Measurements from ENCODE around the gene GNRHR.
"Not testable (repeated sequence)": the region's sequence is repeated elsewhere in the genome, so short reads cannot be mapped to it uniquely, and the experiment has no call there.

GNRHR gene

DNA sequence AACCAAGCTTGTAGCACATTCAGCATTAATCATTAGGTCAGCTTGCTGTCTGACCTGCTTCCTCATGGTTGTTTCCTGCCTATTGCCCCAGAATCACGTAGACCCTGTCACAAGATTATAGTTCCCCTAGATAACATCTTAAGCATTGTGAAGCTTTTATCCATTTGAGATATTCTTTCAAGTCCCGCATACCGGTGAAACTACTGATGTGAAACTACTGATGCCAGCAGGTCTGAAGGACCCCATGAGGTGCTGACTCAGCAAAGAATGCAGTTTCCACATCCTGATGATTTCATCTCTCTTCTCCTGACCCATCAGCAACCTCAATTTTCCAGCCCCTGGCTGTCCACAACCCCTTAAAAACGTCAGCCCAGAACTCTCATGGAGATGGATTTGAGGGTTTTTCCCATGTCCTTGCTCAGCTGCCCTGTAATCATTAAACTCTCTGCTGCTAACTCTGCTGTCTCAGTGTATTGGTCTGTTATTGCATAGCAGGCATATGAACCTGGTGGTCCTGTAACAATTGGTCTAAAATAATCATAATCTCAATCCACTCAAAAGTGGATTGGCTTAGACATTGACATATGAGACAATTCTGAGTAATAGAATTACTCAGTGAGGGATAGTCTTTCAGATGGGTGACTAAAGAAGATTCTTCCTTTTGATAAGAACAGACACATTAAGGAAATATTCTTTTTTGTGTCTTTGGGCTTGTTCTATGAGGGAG, 26.9 kb downstream of the GNRHR start:
- DNase-seq (ENCODE audit: low read depth in 3 of 3): no peak

DNA sequence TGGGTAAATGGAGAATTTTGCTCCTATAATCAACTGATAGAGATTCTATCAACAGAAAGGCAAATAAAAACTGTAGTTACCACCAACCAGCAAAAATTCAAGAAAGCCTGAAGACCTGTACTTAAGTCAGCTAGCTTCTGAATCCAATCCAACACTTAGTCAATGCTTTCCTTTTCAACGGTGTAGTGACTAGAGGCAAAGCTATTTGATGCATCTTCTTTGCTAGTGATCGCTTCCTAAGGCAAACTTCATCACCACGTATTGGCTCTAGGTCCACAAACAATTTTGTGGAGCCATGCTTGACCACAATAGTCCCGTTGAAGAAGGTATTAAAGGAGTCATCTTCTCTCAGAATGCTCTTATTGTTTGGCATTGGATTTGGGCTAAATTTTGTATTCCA, 28.2 kb downstream of the GNRHR start:
- DNase-seq (ENCODE audit: low read depth in 3 of 3): no peak

DNA sequence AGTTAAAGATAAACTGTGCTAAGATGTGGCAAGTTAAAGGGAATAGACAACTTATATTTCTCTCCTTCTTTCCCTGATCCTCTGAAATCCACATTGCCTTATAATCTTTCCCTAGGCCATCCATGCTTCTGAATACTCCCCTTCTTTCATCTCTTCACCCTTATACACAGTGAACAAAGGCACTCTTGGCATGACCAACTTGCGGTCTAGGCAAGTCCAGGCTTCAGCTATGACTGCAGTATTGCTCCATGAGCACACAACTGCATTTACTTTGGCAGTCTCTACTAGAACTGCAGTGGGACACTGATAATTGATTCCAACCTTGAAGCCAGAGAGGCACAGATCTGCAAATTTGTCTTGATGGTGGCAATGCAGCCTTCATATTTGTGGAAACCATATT, 29.1 kb downstream of the GNRHR start:
- DNase-seq (ENCODE audit: low read depth in 3 of 3): no peak

DNA sequence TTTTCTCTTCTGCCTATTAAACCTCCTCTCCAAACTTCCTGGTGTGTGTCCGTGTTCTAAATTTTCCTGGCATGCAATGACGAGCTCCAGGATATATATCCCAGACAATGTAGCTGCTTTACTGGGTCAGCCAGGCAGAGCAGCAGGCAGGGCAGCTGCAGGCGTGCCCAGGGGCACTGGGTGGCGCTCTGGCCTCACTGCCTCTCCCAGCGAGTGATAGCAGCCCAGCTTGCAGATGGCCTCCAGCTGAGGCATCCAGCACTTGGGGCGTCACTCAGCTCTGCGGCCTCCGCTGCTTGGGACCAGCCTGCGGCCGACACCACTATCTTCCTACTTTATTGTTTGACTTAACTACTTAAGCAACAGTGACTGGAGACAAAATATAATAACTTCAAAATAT, 30.2 kb downstream of the GNRHR start:
- no peak for DNase-seq (ENCODE audit: low read depth in 3 of 3)

DNA sequence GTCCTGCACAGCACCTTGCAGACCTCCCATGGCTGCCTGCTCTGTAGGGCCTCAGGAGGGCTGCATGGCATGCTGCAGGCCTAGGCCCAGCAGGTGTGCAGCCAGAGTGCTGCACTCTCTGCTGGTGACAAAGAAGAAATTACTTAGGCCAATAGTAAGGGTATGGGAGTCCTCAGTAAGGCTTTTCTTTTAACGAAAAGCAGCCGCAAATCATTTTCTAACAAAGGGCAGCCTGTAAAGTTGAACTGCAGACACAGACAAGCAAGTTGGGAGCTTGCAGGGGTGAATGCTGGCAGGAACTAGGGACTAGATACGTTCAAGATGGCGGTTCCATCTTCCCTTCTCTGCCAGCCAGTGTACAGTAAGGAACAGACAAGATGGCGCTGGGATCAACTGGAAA, 30.8 kb downstream of the GNRHR start:
- DNase-seq (ENCODE audit: low read depth in 3 of 3): no peak

DNA sequence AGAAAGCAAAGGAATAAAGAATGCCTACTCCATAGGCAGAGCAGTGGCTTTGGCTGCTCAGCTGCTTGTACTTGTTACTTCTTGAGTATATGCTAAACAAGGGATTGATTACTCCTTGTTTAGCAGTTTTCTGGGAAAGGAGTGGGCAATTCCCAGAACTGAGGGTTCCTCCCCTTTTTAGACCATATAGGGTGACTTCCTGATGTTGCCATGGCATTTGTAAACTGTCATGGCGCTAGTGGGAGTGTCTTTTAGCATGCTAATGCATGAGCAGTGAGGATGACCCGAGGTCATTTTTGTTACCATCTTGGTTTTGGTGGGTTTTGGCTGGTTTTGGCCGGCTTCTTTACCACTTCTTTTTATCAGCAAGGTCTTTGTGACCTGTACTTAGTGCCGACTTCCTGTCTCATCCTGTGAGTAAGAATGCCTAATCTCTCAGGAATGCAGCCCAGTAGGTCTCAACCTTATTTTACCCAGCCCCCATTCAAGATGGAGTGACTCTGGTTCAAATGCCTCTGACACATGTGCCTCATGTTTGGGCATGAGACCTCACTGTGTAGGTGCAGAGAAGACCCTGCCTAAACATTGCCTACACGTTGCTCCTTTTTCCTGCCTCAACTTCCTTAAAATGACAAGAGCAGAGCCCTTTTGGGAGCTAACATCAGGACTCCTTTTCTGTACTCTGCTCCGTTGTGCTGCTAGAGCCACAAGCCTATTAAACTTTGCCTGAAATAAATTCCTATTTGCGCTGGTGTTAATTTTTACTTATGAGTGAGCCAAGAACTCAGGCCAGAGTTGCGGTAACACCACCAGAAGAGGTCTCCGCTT, 32.2 kb downstream of the GNRHR start:
- no peak for DNase-seq (ENCODE audit: low read depth in 3 of 3)

DNA sequence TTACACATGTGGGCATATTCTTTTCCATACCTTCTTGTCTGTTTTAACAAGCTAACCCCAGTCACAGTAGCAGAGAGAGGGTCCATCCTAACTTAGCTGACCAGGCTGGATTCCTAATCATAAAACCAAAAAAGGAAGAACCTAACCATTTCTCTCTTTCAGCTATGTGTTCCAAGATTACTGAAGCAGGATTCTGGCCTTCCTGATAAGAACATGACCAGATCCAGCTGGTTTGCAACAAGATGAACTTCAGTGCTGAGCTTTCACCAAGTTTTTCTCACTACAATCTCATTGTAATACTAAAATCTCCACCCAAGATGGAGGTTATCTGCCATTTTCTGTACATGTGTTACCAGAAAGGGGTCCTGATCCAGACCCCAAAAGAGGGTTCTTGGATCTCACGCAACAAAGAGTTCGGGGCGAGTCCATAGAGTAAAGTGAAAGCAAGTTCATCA, 32.8 kb downstream of the GNRHR start:
- DNase-seq (ENCODE audit: low read depth in 3 of 3): no peak

DNA sequence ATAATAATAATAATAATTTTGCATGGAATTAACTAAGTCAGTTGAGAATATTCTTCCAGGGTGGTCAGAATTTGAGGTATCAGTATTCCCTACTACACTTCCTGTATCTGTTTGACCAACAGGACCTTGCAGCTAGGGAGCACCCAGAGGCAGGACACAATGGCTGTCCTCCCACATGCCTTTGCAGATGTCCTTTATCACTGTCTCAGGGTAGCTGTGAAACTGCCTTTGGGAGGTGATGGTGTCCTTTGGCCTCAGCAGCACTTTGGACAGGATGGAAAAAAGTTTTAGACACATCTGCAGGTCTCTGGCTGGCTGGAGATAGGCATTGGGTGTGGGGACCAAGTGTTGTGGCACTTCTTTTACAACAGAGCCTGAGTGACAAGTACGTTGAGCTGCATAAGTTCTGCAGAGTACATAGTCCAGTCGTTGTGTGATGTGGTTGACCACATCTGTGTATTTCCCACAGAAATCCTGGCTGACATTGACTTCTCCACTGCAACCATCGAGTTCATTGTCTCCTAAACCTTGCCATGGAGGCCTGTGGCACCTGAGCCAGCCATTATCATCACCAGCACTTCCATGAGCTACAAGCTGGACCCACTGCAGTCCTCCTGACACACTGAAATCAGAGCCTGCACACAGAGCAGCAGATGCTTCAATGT, 34.1 kb downstream of the GNRHR start:
- DNase-seq (ENCODE audit: low read depth in 3 of 3): no peak

DNA sequence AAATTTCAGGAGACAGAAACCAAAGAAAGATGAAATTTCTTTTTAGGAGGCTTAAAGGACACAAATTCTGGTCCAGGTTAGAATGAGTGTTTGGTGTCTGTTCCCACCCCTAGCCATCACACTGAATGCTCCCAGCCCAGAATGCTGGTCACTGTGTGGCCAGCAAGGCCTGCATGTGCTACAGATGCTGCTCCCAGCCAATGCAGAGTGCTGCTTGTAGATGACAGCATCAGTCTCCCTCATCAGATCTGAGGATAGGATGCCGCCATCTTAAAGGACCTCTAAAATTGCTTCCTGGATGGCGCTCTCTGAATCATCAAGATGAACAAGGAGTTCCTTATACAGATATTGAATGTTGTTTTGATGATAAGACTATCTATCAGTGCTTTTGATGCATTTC, 35.3 kb downstream of the GNRHR start:
- no peak for DNase-seq (ENCODE audit: low read depth in 3 of 3)

DNA sequence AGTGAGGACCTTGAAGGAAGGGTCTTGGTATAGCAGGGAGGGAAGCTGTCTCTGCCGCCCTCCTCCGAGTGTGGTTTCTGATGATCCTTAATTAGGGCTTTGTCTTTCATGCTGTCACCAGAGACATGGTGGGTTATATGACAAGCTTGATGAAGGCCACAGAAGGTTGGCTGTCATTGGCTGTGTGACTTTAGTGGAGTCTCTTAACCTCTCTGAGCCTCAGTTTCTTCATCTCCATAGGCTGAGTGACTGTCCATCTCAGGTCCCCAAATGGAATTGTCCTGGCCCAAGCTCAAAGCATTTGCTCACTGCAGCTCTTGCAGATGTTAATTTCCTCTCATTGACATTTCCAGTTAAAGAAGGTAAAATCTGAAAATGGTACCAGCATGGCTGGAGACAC, 36.6 kb downstream of the GNRHR start:
- no peak for DNase-seq (ENCODE audit: low read depth in 3 of 3)

DNA sequence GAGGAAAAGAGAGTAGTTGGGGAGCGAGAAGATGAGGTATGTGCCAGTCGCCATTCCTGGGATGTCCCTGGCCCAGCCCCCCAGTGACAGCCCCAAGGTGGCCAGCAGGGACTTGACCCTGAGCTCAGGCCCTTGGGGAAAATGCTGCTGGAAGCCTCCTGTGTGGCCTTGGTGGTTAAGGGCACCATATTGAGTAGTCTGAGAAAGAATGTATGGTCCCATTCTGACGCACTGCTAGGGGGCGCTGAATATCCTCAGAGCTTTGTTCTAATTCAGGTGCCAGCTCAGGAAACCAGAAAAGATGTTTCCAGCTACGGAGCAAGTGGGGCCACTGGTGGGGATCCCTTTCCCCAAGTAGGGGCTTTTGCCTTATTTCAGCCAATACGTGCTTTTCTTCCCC, 39.2 kb downstream of the GNRHR start:
- no peak for DNase-seq (ENCODE audit: low read depth in 3 of 3)

DNA sequence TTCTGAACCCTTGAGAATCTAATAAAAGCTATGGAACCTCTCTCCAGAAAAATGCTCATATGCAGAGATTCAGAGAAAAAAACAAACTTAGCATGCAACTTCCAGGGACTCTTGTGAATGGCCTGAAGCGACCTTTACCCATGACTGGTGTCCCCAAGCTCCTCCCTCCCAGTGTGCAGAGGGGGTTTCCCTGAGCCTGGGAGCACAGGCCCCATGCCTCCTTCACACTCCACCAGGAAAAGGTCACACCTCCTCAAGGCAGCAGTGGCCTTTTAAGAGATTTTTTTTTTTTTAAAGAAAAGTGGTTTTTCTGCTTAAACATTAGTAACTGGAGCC, 40.0 kb downstream of the GNRHR start:
- no peak for DNase-seq (ENCODE audit: low read depth in 3 of 3)

DNA sequence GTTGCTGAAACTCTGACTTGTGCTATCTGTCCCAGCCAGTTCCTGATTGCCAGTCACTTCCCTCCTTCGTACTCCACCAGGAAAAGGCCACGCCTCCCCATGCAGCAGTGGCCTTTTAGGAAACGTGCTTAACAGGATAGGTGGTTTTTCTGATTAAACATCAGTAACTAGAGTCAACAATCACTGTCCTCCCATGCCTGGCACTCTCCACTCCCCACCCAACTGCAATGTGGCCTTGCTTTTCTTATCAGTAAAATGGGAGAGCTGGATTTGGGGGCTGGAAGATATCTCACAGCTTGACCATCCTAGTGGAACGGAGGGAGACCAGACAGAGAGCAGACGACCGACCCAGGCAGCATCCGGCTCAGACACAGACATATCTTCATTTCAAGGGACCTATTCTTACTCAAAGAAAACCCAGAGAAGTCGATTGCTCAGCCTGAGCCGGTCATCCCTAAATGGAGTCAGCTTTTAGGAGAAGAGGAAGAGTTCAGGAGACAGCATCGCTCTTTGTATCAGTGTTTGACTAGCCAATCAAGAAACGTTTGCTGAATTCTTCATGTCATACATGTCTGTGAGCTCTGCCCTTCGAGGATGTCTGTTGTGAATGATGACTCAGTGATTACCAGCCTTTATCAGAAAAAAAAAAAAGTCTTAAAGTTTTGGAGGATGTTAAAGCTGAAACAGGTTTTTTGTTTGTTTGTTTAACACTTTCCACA, 40.5 kb downstream of the GNRHR start:
- no peak for DNase-seq (ENCODE audit: low read depth in 3 of 3)

DNA sequence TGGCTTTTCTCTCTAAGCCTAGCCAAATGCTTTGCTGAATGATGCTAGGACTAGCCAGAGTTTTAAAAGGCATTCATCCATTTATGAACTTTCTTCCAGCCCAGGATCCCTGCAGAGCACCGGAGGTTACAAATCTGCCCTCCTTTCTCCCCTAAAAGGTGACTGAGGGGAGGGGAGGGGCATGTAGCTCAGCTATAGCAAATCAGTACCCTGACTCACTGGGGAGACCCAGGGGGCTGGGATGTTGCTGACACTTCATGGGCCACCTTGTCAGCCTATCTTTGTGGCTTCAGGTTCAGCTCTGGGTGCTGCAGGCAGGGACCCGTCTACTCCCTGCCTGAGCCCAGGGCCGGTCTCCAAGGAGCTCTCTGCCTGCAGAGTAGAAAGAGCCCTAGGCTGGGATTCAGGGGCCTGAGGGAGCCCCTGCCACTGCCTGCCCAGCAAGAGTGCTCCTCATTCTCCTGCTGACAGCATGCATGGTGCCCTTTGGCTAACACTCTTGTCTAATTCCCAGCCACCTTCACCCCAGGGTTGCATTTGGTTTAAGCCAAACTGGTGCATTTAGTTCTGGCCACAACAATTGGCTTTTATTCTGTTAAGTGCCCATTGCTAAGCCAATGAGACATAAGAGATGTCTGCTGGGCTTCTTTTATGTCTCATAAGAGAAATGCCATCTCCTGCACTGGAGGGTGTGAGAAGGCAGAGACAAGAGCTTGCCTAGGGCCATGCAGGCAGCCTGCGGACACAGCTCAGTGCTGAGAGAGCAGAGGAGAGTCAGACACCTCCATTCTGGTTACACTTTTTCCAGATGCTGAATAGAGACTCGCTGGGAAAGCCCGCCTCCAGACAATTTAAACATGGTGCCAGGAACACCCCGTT, 41.3 kb downstream of the GNRHR start:
- DNase-seq (ENCODE audit: low read depth in 3 of 3): no peak

DNA sequence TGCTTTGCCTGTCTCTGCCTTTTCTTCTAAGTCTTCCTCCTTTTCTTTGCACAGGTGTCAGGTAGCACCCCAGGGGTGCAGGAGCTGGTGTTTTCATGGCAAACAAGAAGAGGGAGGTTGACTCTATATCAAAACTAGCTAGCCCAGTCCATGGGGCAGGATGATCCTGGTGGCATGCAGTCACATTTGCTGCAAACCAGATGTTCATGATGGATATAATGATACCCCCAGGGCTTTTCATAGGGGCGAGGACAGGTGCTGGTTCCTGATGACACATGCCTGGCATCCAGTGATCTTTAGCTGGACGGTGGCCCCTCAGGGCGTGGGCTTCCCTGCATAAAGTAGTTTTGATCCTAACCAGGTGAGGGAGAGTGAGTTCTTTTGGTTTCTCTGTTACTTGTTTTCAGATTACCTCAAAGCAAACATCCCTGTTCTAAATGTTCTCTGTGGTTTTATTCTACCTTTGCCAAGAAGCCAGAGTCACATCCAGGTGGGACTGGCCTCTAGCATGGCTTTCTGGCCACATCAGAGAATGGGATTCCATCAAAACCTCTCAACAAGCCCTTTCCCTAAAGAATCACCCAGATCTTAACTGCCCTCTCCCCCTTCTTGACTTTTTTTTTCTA, 42.1 kb downstream of the GNRHR start:
- DNase-seq (ENCODE audit: low read depth in 3 of 3): no peak

DNA sequence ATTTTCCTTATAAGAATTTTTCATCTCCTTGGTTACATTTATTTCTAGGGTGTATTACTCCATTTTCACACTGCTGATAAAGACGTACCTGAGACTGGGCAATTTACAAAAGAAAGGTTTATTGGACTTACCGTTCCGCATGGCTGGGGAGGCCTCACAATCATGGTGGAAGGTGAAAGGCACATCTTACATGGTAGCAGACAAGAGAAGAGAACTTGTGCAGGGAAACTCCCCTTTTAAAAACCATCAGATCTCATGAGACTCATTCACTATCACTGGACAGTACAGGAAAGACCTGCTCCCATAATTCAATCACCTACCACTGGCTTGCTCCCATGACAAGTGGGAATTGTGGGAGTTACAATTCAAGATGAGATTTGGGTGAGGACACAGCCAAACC, 47.5 kb downstream of the GNRHR start:
- DNase-seq (ENCODE audit: low read depth in 3 of 3): not testable (repeated sequence)

DNA sequence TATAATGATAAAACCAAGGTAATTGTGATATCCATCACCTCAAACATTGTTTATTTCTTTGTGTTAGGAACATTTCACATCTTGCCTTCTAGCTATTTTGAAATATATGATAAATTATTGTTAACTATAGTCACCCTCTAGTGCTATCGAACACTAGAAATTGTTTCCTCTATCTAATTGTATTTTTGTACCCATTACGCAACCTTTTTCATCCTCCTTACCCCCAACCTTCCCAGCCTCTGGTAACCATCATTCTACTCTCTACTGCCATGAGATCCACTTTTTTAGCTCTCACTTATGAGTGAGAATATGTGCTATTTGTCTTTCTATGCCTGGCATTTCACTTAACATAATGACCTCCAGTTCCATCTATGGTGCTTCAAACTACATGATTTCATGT, 49.3 kb downstream of the GNRHR start:
- DNase-seq (ENCODE audit: low read depth in 3 of 3): no peak

DNA sequence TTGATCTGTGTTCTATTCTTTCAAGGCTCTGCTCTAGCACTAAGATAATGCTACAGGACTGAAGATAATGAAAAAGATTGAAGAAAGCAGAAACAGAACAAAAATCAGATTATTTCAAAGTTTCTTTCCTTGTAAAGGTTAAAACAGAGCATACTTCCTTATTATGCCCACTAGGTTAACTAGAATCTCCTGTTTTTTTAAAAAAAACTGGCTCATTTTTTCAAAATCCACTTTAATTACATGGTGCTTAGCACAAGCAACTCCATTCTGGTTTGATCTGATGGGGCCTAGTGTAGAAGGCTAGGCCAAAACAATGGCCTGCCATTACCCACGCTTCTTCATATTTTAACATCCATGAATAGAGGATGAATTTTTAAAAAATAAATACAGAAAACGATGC, 52.0 kb downstream of the GNRHR start:
- no peak for DNase-seq (ENCODE audit: low read depth in 3 of 3)

DNA sequence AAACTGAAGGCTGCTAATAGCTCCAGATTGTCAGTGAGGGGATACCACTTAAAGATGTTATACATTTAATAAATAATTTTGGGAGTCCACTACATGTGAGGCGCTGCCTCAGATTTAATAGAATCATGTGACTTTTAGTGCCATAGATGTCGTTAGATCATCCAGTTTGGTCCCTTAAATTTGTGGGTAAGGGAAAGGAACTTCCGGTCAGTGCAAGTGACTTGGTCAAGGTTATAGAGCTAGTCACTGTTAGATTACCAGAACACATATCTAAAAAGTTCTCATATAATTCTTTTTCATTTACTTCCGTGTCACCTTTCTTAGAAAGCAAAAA, 52.7 kb downstream of the GNRHR start:
- DNase-seq (ENCODE audit: low read depth in 3 of 3): no peak

DNA sequence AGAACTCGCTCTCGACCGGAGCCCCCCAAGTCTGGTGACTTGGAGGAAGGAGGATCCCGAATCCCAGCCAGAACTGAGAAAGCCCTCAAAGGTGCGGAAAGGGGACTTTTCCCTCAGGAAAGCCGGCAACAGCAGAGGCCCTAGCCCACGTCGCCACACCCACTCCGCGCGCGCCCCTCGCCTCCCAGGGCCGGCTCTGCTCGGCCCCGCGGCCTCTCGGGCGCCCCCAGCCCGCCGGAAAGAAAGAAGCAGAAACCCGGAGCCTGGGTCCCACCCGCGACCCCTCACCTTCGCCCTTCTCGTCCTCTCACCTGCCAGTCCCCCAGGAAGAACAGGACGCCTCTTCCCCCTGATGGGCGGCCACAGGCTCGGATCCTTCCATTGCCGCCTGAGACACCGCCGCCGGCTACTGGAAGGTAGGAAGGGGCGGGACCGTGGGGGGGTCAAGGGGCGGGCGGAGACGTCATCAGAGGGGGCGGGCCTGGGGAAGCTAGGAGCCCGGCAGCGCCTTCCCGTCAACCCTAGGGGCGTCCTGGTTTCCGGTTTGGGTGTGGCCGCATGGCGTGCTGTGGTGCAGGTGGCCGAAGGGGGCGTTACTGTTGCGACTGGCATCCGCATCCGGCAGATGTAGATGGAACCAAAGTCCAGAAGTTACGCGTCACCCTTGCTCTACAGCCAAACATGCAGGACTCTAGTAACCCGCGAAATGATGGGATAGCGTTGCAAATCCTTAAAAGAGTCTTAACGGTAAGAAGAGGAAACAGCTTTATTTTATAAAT, 53.3 kb downstream of the GNRHR start, which contains the start of gene UBA6:
TSS of gene UBA6 (minus strand) at position 418 of the 779 bp plus-strand sequence. CDS start at position 382, 36 bp downstream.
- DNase-seq (ENCODE audit: low read depth in 3 of 3): peak; percentile 88 to 93 (median 89)

Data from stimulated activated CD4-positive, alpha-beta T cell treated with anti-CD3 and anti-CD28 coated beads, TNF-alpha, amount 100 ng/mL, for 4 hours (primary cell).